MCF 10A (cell line): ENCODE results near the gene CNNM2. TPM values are rescaled to one million over a fixed set of nuclear protein-coding genes. Genes with fewer than 3 reads are reported as not detected.
"Not testable (repeated sequence)": the region's sequence is repeated elsewhere in the genome, so short reads cannot be mapped to it uniquely, and the experiment has no call there.

Experiments used
- BruUV-seq: library from RNA; stranded (reverse); fragments of 400-500 nt; replicated peaks from 2 replicates; lab custom pipeline; 2021; lab: Mats Ljungman, UMichigan
- CTCF ChIA-PET: fragments of 300-600 bp; sonication (Branson Sonifier 250); formaldehyde crosslinking; extraction: SDS; loops from one replicate; lab custom pipeline; 2021; ENCODE audit warnings: antibody characterized with exemption, inconsistent platforms; lab: Yijun Ruan, JAX
- POLR2A ChIA-PET: fragments of 300-600, 350-650 bp; sonication (Branson Sonifier 250); formaldehyde crosslinking; extraction: SDS; loops from one replicate; lab custom pipeline; 2020; ENCODE audit warnings: antibody characterized with exemption, inconsistent platforms; lab: Yijun Ruan, JAX
- DNase-seq: peaks from one replicate; pipeline ENCODE4 v3.0.0-alpha.2; 2018; ENCODE audit not compliant: unreplicated experiment
- H3K27ac Mint-ChIP-seq: one replicate; pipeline ENCODE4 v1.8.0; 2022; ENCODE audit warnings: mild to moderate bottlenecking, low read depth, mixed read lengths; ENCODE audit not compliant: unreplicated experiment
- H3K27me3 Mint-ChIP-seq: one replicate; pipeline ENCODE4 v1.8.0; 2022; ENCODE audit warnings: mixed read lengths; ENCODE audit not compliant: insufficient read depth, unreplicated experiment
- H3K36me3 Mint-ChIP-seq: one replicate; pipeline ENCODE4 v1.8.0; 2022; ENCODE audit warnings: mild to moderate bottlenecking, moderate library complexity, mixed read lengths; ENCODE audit not compliant: insufficient read depth, unreplicated experiment
- H3K4me1 Mint-ChIP-seq: one replicate; pipeline ENCODE4 v1.8.0; 2022; ENCODE audit warnings: mixed read lengths; ENCODE audit not compliant: insufficient read depth, unreplicated experiment
- H3K4me3 Mint-ChIP-seq: one replicate; pipeline ENCODE4 v1.8.0; 2022; ENCODE audit warnings: mild to moderate bottlenecking, moderate library complexity, mixed read lengths; ENCODE audit not compliant: unreplicated experiment
- H3K9me3 Mint-ChIP-seq: one replicate; pipeline ENCODE4 v1.8.0; 2022; ENCODE audit warnings: mixed read lengths; ENCODE audit not compliant: unreplicated experiment
- intact Hi-C: fragments of 100-400 bp; cut with micrococcal nuclease; formaldehyde crosslinking; loops from 2 replicates; pipeline ENCODE4 v1.14.1; 2022
- total RNA-seq: library from RNA; stranded (reverse); gene quantifications from 2 replicates; pipeline ENCODE4 v1.2.3, GENCODE V29; 2022
- TF ChIP-seq, protein P1 (sequence below): fragments of 200-600 bp; IDR thresholded peaks from one replicate; pipeline ENCODE4 v1.8.0; 2022; ENCODE audit warnings: antibody characterized with exemption, mild to moderate bottlenecking; ENCODE audit not compliant: unreplicated experiment

CNNM2 gene
- total RNA-seq, 1 experiment from 2014 or later = 5.6 TPM

DNA sequence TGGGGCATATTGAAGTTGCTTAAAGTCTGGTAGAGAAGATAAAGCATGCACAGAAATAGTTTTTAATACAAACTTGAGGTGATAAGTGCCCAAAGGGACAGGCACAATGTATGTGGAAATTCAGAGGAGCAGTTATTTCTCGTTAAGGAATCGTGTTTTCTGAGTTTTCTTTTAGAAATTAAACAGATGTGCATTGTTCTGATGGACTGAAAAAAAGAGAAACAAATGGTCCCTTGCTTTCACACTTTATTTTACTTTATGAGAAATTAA, 45.6 kb downstream of the CNNM2 start:
- ChIA-PET CTCF (no interaction called here), POLR2A (no interaction called here)
- no peak overlapping the region for H3K4me3 Mint-ChIP-seq
- TF ChIP-seq, protein P1, sequence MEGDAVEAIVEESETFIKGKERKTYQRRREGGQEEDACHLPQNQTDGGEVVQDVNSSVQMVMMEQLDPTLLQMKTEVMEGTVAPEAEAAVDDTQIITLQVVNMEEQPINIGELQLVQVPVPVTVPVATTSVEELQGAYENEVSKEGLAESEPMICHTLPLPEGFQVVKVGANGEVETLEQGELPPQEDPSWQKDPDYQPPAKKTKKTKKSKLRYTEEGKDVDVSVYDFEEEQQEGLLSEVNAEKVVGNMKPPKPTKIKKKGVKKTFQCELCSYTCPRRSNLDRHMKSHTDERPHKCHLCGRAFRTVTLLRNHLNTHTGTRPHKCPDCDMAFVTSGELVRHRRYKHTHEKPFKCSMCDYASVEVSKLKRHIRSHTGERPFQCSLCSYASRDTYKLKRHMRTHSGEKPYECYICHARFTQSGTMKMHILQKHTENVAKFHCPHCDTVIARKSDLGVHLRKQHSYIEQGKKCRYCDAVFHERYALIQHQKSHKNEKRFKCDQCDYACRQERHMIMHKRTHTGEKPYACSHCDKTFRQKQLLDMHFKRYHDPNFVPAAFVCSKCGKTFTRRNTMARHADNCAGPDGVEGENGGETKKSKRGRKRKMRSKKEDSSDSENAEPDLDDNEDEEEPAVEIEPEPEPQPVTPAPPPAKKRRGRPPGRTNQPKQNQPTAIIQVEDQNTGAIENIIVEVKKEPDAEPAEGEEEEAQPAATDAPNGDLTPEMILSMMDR = no peak
- no peaks in the 10 kb centered on the region for H3K9me3 Mint-ChIP-seq
- H3K4me1 Mint-ChIP-seq = no peaks in the 10 kb centered on the region
- H3K27me3 Mint-ChIP-seq = no peaks in the 10 kb centered on the region
- H3K36me3 Mint-ChIP-seq = no peaks in the 10 kb centered on the region
- DNase-seq = no peak
- intact Hi-C loops = no loop called here
- no TSS peak for BruUV-seq
- H3K27ac Mint-ChIP-seq = no peak overlapping the region

DNA sequence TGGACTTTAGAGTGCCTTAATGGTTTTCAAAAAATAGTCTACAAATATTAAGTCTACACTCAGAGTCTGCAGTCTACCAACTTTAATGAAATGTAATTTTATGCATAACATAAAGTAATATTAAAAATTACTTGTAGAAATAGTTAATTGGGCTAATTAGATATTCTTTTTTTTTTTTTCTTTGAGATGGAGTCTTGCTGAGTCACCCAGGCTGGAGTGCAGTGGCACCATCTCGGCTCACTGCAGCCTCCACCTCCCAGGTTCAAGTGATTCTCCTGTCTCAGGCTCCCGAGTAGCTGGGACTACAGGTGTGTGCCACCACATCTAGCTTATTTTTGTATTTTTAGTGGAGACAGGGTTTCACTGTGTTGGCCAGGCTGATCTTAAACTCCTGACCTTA, 46.0 kb downstream of the CNNM2 start:
- H3K4me1 Mint-ChIP-seq, POLR2A ChIA-PET, H3K36me3 Mint-ChIP-seq, DNase-seq, H3K27me3 Mint-ChIP-seq, BruUV-seq, intact Hi-C loops, H3K9me3 Mint-ChIP-seq, H3K27ac Mint-ChIP-seq, H3K4me3 Mint-ChIP-seq: not testable (repeated sequence)
- CTCF ChIA-PET = interaction anchor here (0.7 kb wide), 1 partner anchor 340 kb away, joined by 3 read pairs; no protein-coding TSS in a partner anchor

DNA sequence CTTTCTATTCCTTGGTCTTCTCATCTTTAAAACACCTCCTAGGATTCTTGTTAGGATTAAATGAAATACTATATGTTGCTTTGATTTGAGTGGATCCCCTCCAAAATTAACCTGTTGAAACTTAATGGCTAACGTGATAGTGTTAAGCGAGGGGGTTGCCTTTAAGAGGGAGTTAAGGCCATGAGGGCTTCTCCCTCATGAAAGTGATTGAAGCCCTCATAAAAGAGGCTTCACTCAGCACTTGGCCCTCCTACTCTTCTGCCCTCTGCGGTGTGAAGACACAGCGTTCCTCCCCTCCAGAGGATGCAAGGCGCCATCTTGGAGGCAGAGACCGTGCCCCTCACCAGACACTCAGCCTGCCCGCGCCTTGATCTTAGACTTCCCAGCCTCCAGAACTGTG, 46.6 kb downstream of the CNNM2 start:
- ChIA-PET CTCF (interaction anchor here (0.7 kb wide), 1 partner anchor 340 kb away, joined by 3 read pairs; no protein-coding TSS in a partner anchor), POLR2A (no interaction called here)
- BruUV-seq = no TSS peak
- intact Hi-C loops = no loop called here
- no peak overlapping the region for H3K4me3 Mint-ChIP-seq
- H3K4me1 Mint-ChIP-seq = no peaks in the 10 kb centered on the region
- no peak overlapping the region for H3K27ac Mint-ChIP-seq
- no peaks in the 10 kb centered on the region for H3K9me3 Mint-ChIP-seq
- no peaks in the 10 kb centered on the region for H3K36me3 Mint-ChIP-seq
- DNase-seq = no peak
- TF ChIP-seq, protein P1 = no peak
- H3K27me3 Mint-ChIP-seq = no peaks in the 10 kb centered on the region

DNA sequence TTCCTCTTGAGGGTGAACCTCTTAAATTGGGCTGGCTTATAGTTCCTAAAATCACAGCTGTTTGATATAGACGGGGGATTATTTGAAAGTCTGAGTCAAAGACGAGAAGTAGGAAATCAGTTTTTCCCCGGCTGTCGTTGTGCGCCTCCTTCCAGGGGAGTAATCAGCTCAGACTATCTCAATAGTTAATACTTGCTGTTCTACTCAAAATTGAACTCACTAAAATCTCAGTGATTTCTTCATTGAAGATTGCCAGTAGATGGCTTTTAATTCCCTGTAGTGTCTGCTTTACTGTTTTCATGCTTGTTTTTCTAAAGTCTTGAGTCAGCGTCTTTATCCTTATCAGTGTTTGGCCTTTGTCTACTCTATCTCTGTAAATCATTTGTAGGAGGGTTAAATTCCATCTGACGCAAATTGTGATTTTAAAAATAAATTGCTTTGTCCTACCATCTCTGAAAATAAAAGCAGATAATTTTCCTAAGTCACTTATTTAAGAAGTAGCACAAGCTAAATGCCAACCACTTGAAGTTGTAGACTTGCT, 47.3 kb downstream of the CNNM2 start:
- Mint-ChIP-seq H3K9me3 (no peaks in the 10 kb centered on the region), H3K27ac (no peak overlapping the region)

More for the DNA sequence above, 47.3 kb downstream of the CNNM2 start:
- Mint-ChIP-seq H3K36me3 (no peaks in the 10 kb centered on the region), H3K4me3 (no peak overlapping the region), H3K4me1 (no peaks in the 10 kb centered on the region), H3K27me3 (no peaks in the 10 kb centered on the region)
- DNase-seq = no peak
- ChIA-PET CTCF (interaction anchor here (0.7 kb wide), 2 partner anchors 63 to 188 kb away, joined by 4 read pairs; no protein-coding TSS in a partner anchor), POLR2A (interaction anchor here (0.7 kb wide), 1 partner anchor 23 kb away, joined by 3 read pairs; no protein-coding TSS in a partner anchor)
- TF ChIP-seq, protein P1 = no peak
- intact Hi-C loops = no loop called here
- no TSS peak for BruUV-seq
